OCI-LY3 (cell line): ENCODE results near the gene ALOX5.

Source experiments
- CTCF ChIP-seq: fragments of 200-600, 300-600 bp; sonication (generic); IDR thresholded peaks from 2 replicates; pipeline ENCODE4 v1.5.1; 2014; ENCODE audit warnings: antibody characterized with exemption, low read length, low read depth
- EZH2phosphoT487 ChIP-seq: fragments of 200-600 bp; shearing (Covaris generic); IDR thresholded peaks from 2 replicates; pipeline ENCODE4 v1.6.1; 2018; ENCODE audit warnings: antibody characterized with exemption, mixed run types, low read depth

DNA sequence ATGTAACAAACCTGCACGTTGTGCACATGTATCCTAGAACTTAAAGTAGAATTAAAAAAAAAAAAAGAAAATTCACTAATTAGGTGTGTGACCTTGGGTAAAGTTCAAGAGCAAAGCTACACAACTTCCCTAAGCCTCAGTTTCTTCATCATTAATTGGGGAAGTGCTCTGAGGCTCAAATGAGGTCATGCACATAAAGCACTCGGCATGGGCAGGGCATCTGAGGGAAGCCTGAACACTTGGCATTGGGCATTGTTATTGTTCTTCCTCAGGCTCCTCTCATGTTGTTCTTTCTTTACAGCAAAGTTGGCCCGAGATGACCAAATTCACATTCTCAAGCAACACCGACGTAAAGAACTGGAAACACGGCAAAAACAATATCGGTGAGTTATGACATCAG lies 21.5 kb downstream of the ALOX5 start:
- TF ChIP-seq CTCF (no peak), EZH2phosphoT487 (no peak)
